Activated CD4-positive, CD25-positive, alpha-beta regulatory T cell treated with anti-CD3 and anti-CD28 coated beads, Interleukin-2, amount 50 U/mL, for 24 hours (primary cell): Measurements from ENCODE around the gene MTHFSD.

ENCODE experiments used
- ATAC-seq, 2 donors: fragments of 150-1000 bp; cut with Tn5 transposase; one replicate each; pipeline ENCODE4 v1.10.0; 2021; ENCODE audit warnings: mild to moderate bottlenecking in 1 of 2, moderate library complexity in 1 of 2

MTHFSD gene

DNA sequence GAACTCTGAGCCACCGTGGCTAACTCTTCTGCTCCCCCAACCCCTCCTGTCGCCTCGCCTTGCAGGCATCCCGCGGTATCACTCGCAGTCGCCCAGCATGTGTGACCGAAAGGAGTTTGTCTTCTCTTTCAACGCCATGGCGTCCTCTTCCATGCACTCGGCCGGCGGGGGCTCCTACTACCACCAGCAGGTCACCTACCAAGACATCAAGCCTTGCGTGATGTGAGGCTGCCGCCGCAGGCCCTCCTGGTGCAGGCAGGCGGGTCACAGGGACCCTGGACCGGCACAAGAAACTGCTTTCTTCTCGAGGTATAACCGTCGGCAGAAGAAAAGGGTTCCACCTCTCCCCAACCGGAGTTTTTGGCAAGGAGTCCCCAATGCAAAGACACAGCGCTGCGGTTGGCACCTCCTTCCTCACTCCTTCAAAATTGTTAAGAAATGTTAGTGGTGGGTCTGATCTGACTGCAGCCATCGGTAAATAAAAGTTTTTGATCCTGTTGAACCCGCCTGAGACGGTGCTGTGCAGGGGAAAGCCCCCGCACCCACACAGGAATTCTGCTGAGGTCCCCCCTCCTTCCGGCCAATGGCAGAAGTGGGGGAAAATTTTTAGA is 42.1 kb downstream of the MTHFSD start:
- no peak for ATAC-seq

DNA sequence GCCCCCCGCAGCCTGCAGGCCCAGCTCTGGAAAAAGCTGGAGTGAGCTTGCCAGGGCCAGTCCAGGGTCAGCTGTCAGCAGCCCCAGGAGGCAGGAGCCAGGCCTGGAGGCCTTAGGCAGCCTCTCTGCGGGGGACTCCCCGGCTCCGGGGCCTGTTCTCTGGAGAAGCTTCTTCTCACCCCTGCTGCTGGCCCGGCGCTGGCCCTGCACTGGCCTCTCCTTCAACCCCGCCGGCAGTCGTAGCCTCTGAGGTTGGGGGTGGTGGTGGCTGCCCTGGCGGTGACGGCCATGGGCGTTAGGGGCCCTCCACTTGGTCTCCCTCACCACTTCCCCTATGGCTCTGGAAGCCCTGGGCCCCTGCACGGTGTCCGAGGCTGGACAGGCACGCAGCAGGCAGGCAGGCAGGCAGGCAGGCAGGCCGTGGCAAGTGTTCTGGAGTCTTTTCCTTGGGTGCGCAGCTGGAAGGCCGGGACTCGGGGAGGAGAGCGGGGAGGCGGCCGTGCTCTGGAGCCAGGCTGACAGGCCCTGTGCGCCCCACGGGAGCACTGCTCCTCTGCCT is 42.7 kb downstream of the MTHFSD start:
- ATAC-seq = no peak

DNA sequence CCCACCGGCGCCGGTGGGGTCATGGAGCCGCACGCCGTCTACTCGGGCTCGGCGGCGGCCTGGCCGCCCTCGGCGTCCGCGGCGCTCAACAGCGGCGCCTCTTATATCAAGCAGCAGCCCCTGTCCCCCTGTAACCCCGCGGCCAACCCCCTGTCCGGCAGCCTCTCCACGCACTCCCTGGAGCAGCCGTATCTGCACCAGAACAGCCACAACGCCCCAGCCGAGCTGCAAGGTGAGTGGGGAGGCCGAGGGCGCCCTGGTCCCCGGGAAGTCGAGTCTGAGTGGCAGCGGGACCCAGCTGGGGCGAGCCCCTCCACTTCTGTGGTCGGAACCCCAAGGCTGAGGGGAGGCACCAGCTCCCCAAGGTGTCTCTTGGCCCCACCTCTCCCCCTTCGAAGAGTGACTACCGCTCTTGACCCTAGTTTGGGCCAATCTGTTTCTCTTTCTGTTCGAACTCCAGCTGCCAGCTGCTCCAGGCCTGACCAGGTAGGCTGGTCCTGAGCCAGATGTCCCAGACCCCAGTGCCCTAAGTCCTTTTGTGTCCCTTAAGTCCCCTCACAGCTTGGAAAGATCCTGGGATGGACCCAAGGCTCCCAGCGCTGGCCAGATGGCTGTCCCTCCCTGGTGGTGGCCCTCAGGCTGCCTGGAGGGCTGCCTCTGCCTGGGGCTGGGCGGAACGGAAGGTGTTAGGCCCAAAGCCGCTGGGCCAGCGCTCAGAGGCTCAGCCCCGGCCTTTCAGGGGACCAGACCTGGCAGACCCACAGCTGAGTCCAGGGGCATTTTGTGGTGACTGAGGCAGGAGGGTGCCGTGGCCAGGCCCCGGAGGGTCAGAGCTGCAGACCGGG is 43.5 kb downstream of the MTHFSD start:
- no peak for ATAC-seq

DNA sequence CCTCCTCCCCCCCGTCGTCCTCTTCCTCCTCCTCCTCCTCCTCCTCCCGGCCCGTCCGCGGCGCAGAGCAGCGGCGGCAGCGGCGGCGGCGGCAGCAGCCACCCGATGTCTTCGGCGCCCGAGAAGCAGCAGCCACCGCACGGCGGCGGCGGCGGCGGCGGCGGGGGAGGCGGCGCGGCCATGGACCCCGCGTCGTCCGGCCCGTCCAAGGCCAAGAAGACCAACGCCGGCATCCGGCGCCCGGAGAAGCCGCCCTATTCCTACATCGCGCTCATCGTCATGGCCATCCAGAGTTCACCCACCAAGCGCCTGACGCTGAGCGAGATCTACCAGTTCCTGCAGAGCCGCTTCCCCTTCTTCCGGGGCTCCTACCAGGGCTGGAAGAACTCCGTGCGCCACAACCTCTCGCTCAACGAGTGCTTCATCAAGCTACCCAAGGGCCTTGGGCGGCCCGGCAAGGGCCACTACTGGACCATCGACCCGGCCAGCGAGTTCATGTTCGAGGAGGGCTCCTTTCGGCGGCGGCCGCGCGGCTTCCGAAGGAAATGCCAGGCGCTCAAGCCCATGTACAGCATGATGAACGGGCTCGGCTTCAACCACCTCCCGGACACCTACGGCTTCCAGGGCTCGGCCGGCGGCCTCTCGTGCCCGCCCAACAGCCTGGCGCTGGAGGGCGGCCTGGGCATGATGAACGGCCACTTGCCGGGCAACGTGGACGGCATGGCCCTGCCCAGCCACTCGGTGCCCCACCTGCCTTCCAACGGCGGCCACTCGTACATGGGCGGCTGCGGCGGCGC is 44.4 kb downstream of the MTHFSD start, which contains the start of gene FOXF1:
TSS of gene FOXF1 (plus strand) at position 63 of the 797 bp plus-strand sequence. CDS start at position 106, 43 bp downstream.
- no peak for ATAC-seq

DNA sequence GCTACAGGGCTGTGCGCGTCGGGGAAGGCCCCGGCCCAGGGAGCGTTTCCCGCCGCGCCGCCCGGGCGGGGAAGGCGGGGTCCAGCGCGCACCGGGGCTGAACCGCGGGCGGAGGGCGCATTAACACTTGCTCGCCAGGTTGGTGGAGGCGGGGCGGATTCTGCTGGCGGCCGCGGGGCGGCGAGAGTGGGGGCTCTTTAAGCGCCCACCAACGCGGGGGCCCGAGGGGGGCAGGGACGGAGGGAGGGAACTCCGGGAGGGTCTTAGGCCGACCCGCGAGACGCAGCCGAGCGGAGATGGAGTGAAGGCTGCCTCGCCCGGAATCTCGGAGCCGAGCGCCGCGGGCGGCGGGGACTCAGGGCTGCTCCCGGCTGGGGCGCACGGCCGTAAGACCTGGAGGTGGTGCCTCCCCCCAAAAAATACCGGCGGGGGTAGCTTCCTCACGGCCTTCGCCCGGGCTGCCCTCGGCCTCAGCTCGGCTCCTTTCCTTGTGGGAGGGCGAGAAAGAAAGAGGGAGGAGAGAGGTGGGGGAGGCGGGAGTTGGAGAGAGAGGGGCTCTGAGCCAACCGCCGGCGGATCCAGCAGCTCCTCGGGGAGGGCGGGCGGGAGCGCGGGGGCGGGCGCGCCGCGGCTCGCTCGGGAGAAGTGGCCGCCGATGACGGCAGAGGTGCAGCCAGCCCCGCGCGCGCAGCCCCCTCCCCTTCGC is 45.1 kb downstream of the MTHFSD start:
- peak in 1 of 2 donors; percentile 9 for ATAC-seq

DNA sequence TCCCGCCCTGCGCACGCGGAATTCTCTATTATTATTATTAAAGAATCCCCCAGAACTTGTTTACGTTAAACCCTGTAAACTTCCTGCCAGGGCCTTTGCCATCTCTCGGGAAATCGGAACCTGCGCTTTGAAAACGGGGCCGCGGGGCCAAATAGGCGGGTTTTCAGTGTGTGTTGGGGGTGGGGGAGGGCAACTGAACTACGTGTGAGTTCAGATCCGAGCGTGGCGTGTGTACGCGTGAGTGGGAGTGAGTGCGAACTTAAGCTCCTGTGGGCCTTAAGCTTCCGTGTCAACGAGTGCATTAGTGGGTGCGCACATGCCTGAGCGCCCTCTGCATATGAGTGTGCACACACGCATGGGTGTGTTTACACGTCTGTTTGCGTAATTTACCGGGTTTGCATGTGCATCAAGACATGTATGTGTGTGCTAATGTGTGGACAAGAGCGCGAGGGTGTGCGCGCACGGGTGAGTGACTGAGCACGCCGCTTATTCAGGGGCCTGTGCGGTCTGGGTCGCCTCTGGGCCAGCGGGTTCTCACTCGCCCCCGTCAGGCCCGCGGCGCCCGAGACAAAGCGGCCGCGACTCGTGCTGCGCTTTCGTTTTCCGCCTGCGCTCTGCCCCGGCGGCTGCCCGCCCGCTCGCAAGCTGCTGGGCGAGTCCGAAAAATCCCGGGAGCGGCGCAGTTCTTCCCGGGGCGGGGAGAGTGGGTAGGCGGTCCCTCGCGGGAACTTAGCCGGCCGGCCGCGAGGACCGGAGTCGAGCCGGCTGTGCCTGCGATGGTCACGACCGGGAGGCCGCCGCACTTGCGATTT is 45.9 kb downstream of the MTHFSD start:
- peak in 1 of 2 donors; percentile 37 for ATAC-seq

DNA sequence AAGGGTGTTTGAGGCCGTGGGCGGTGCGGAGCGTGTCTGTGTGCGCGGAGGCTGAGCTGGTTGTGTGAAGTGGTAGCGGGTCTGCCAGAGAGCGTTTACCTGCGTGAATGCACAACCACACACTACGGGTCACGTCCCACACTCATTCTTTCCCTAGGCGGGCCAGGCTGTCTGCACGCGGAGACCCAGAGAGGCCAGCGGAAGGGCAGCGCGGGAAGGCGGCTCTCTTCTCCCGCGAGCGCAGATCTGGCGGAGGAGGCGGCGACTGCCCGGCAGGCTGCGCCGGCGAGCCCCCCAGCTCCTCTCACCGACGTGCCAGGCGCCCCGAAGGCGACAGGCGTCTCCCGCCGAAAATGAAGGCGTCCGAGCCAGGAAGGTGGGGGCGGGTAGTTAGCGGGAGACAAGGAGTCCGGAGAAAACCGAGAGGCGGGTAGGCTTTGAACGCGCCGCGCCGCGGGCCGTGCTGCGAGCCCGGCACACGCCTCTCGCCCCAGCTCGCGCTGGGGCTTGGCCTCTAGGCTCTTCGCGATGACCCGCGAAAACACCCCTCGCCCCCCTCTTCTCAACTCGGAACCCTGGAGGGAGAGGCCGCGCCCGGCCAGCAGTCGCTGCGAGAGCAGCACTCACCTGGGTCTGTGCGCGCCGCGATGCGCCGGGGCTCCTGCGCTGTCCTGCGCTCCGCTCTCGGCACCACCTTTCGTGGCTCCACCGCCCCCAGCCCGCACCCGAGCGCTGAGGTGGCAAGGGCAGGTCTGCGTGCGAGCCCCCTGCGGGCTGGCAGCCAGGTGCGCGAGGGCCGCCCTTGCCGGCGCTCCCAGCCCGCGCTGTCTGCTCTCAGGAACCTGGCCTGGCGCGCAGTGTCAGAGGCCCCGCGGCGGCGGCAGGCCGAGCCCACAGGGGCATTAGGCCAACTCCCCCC is 46.7 kb downstream of the MTHFSD start:
- no peak for ATAC-seq

DNA sequence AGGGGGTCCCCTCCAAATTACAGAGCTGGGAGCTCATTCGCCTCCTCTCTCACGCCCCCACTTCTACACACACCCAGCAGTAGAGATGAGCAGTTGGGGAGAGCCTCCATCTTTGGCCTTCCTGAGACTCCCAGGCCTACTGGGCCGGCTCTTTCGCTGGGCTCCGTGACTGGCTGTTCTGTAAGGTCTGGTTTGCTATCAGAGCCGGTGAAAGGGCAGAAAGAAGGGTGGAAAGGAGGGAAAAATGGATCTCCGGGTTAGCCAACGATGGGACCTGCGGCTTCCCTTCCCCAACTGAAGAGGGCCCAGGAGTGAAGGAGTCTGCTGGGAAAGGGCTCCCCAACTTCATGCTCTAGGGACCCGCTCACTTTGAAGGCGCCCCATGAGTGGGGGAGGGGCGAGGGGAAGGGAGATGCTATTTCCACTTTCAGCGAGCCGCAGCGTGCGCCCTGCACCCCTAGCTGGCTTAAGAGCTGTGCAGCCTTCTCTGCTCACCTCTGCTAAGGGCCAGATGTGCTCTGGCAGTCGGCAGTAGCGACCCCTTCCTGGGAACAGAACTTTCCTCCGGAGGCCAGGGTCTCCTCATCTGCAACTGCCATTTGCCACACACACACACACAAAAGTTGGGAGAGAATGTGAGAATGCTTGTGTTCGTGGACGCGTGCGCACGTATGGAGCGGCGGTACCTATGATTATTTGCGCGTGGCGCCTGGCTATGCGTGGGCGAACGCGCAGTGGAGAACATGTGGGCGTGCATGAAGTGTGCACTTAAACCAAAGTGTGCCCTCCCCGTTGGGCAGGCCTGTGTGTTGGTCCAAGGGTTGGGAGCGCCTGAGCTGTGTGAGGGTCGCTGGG is 47.6 kb downstream of the MTHFSD start:
- ATAC-seq = no peak

DNA sequence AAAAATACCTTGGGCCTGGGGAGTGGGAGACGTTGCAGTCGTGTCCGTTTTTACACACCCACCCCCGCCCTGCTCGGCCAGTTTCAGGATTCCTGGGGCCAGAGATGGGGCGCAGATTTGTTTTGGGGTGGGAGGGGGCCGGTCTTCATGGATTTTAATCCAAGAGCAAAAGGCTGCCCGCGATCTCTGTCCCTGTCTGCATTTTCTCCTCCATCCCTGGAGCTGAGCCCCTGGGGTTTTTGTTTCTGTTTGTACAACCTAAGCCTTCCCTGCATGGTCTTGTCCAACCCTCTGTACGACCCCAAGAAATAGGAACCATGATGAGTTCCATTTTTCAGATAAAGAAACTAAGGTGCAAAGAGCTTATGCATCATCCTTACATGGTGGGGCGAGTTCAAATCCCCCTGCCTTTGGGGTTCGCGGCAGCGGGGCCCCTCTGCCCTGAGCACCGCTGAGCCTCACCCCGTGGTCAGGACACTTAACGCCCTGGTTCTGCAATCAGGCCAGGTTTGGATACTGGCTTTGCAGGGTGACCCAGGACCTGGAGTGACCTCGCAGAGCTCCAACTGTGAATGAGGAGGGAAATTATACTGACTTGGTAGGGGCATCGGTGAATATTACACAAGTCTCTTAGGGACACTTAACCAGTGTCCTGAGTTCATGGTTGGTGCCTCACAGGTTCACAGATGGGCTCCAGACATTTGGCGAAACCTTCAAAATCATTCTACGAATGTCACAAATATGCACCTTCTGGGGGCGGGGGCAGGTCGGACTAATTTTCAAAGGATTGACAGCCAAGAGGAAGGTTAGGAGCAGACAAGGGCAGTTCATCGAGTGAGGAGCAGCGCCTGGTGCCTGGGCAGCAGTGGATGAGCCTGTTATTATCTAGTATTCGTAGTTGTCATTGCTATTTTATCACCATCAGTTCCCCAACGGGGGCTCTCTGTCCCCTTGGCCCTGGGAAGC is 48.9 kb downstream of the MTHFSD start:
- ATAC-seq = no peak

DNA sequence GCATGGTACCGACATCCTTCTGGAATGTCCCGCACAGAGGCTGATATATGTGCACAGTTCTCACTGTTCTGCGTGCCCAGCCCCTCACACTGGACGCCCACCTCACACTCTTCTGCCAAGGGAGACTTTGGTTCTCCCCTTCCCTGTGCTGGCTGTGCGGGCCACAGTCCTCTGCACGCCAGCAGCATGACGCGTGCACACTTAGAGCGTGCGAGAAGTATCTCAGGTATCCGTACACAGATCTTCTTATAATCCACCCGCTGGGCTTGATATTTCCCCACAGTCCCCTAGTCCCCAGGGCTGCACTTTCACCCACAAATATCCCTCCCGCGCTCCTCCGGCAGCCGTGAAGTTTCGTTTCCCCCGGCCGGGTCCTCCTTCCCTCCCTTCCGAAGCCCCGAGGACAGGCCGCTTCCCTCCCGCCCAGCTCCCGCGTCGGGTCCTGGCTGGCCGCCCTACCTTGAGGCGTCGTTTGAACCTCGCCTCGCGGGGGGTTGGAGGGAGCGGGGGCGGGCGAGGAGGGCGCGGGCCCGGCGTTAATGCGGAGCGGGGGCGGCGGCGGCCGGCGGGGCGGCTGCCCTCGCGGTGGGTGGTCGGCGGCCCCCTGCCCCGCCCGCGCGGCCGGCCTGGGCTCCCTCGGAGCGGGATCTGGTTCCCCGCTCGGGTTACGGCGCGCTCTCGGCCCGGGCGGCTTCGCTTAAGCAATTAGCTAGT is 49.7 kb downstream of the MTHFSD start:
- ATAC-seq = no peak

DNA sequence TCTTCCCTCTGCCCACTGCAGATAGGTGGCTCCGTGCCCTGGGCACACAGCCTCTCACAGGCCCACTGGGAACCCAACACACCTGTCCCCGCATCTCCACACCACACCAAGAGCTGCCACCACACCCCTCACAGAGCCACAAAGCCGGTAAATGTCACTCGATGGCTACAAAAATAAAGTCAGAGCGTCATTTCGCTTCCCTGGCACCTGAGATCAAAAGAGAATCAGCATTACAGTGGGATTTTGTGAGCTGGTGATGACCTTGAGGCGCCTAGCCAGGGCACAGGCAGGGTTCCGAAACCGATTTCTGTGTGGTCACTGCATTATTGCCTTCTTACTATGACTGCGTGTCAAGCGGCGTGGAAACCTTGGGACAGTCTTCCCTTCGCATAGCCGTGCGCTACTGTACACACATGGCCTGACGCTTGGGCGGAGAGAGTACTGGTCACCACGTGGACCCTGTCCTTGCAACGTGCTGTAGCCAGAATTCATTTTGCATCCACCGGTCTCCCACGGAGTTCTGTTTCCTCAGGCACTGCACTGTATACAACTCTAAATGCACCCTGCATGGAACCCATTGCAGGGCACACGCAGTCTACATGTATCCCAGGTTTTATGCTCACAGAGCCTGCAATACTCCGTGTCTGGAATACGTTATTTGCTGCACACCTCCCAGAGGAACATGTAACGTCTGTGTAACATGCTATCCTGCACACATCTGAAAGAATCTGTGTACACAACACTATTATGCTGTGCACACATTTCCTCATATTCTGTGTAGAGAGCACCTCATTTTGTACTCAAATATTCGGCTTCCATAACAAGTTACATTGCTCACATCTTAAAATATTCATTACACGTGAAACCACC is 50.5 kb downstream of the MTHFSD start:
- ATAC-seq = no peak

DNA sequence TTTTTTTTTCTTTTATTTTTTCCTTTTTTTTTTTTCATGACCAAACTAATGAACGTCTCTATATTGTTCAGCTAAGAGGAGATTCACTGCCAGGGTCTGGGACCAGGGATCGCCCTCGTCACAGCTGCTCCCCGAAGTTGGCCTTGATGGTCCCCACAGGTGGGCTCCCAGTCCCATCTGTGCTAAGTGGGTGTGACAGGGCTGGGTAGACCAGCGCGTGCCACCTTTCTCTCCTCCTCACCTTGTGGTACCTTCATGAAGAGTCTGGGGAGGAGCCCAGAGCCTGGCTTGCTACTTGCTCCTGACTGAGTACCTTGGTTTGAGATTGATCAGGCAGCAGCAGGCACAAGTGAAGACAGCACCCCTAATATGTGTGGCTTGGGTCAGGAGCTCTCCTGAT is 51.2 kb downstream of the MTHFSD start:
- no peak for ATAC-seq

DNA sequence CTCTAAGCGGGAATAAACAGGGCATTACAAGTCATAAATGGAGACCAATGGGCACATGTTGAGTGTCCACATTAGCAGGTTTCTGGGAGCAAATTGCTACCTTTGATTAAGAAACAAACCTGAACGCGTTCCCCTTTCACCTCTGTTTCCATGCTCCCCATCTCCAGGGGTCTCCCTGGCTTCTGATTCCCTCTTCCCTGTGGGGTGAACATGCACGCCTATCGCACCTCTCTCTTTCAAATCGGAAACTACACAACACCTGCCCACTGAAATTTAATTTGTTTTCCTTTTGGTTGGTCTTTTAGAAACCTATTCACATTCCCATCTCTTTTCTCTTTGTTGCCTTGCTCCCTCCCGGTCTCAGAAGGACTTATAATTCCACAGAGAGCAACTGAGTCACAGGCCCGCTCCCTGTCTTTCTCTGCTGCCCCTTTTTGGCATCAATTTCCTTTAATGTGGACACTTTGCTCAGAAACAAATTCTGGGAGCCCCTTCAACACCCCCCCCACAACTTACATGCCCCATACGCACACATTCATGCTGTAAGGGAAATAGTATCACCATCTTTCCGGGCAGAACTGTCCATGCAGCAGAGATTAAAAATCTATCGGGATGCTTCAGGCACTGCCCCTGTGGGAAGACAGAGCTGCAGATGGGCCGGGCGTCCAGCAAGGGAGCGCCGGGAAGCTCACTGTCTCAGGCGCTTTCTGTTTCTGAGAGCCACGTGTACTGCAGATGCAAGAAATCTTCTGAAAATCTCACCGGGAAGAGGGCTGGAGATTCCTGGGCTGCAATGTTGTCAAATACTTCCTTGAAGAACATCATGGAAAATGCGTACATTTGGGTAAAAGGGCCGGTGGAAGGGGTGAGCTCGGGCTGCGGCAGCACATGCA is 51.9 kb downstream of the MTHFSD start:
- ATAC-seq = no peak

DNA sequence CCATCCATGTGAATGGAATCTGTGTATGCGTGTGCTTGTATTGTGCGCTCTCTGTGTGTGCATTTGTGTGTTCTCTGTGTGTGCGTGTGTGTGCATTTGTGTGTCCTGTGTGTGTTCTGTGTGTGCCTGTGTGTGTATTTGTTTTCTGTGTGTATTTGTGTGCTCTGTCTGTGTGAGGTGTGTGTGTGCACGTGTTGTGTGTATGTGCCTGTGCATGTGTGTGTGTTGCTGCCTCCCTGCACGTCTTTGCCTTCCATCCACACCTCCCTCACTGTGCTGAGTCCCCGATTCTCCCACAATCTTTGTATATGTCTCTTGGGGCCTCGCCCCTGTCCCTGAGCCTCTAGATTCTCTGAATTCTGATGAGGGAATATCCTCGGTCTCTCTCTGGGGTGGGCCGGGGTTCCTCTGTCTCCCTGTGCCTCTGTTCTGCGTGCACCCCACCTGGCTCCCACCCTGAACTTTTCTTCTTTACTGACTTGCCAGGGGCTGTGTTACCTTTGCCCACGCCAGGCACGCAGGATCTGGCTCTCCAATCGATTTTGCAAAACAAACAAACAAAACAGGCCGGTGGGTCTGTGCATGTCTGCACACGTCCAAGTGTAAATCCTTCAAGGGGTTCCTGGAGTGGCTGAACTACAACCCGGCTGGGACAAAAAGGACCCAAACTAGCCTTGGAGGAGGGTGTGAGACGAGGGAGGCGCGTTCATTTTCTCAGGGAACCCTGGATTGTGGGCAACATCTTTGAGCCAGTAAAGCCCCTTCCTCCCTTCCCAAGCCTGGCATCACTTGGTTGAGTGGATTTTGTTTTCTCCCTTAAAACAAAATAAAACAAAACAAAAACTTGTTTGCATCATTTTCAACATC is 52.8 kb downstream of the MTHFSD start:
- no peak for ATAC-seq
